Large intestine (tissue), 3 donors: ENCODE measurements around the gene MMAB. TPM values are rescaled to one million over a fixed set of nuclear protein-coding genes. Genes with fewer than 3 reads are reported as not detected.

Experiments used
- DNase-seq, 2 donors: peaks; one replicate each; pipeline versions ENCODE4 v3.0.0 to v3.0.0-alpha.2; 2013
- H3K27ac ChIP-seq: one replicate; pipeline ENCODE4 v1.5.1; 2013; ENCODE audit warnings: low read length
- H3K27me3 ChIP-seq: 2 replicates; pipeline ENCODE4 v1.6.1; 2013; ENCODE audit warnings: low read length; ENCODE audit not compliant: control insufficient read depth, insufficient read depth
- H3K36me3 ChIP-seq: 2 replicates; pipeline ENCODE4 v1.6.1; 2013; ENCODE audit warnings: low read length; ENCODE audit not compliant: control insufficient read depth, insufficient read depth
- H3K4me1 ChIP-seq: one replicate; pipeline ENCODE4 v1.6.1; 2013; ENCODE audit warnings: low read length; ENCODE audit not compliant: control insufficient read depth, insufficient read depth
- H3K4me3 ChIP-seq: one replicate; pipeline ENCODE4 v1.5.1; 2013; ENCODE audit warnings: low read length
- H3K9me3 ChIP-seq: one replicate; pipeline ENCODE4 v1.6.1; 2013; ENCODE audit warnings: mild to moderate bottlenecking, low read depth, low read length, moderate library complexity; ENCODE audit not compliant: control insufficient read depth
- WGBS: methylation state at CpG from one replicate; pipeline ENCODE4 v1.1.5; 2013; ENCODE audit warnings: low lambda C conversion rate; ENCODE audit not compliant: insufficient coverage; 5-methylcytosine and 5-hydroxymethylcytosine counted together
- polyA plus RNA-seq: library from polyadenylated mRNA; unstranded; fragments of 120-200 nt; gene quantifications from one replicate; pipeline ENCODE4 v1.2.1, GENCODE V29; 2013

Gene MMAB
- polyA plus RNA-seq, 1 donor: 30.3 TPM

DNA sequence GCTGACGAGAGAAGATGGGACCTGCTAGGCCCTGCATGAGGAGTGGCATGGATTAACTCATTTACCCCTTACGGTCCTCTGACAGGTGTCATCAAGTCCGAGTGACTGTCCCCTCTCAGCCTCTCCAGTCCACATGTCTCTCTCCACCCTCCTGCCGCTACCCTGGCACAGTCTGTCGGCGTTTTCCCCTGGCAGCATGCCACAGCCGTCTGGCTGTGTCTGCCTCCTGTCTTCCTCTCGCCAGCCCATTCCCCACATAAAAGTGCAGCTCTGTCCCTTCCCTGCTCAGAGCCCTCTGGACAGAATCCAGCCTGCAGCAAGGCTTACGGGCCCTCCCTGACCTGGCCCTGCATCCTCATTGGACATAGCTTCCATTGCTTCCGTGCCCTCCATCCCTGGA, 50.2 kb downstream of the MMAB start:
- H3K4me1 ChIP-seq: no peaks in the 10 kb centered on the region
- no peak for DNase-seq
- WGBS: 80% methylated on average over 1 of the region's 10 CpGs
- no peaks in the 10 kb centered on the region for H3K9me3 ChIP-seq
- H3K4me3 ChIP-seq: no peak overlapping the region
- no peak overlapping the region for H3K27ac ChIP-seq
- peaks cover 90% of the 10 kb centered on the region for H3K36me3 ChIP-seq
- no peaks in the 10 kb centered on the region for H3K27me3 ChIP-seq

- 40% methylated on average over 1 of the region's 10 CpGs for WGBS
- peaks cover 90% of the 10 kb centered on the region for H3K36me3 ChIP-seq
- no peaks in the 10 kb centered on the region for H3K9me3 ChIP-seq
- DNase-seq: no peak
- no peak overlapping the region for H3K4me3 ChIP-seq
- no peak overlapping the region for H3K27ac ChIP-seq
- no peaks in the 10 kb centered on the region for H3K27me3 ChIP-seq
- no peaks in the 10 kb centered on the region for H3K4me1 ChIP-seq
Measured at GRCh38 chr12:109521831-109522230, 51.5 kb downstream of the MMAB start.

GRCh38 chr12:109519787-109520186, 53.5 kb downstream of the MMAB start:
- H3K36me3 ChIP-seq: peaks cover 87% of the 10 kb centered on the region
- H3K27ac ChIP-seq: no peak overlapping the region
- no peaks in the 10 kb centered on the region for H3K9me3 ChIP-seq
- H3K4me1 ChIP-seq: no peaks in the 10 kb centered on the region
- no CpG with 5 or more reads among the region's 6 CpGs for WGBS
- H3K27me3 ChIP-seq: no peaks in the 10 kb centered on the region
- H3K4me3 ChIP-seq: no peak overlapping the region
- DNase-seq: no peak

DNA sequence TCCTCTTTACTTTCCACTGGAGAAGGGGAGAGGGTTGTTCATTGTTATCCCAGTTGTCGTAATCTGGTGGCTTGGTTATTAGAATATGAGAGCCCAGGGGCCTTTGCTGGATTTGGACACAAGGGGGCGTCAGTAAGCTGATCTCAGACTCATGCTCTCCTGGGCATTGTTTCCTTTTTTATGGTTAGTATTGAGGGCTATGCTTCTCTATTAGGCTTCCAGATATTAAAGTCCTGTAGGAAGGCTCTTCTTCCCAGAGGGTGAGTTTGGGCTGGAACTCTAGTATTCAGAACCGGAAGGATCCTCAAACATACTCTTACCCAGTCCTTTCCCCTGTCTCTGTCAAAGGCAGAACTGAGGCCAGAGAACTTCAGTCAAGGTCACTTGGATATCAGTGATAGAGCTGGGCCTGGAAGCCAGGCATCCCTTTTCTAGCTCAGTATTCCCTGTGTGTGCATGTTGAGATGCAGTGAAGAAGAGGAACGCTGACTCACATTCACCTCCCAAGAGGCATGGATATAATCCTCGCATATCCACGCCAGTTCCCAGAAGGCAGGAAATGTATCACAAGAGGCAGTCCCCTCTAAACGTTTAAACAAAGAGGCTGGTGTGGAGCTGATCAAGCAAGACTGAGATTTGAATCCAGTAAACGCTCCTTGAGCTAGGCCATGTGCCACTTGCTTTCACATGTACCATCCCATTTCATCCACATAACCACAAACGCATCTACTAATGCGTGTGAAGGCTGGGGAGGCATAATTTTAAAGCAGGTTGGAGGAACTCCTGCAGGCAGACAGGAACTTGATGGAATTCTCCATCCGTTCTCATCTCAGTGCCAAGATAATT, 54.3 kb downstream of the MMAB start:
- Histone ChIP-seq H3K27me3 (no peaks in the 10 kb centered on the region), H3K9me3 (no peaks in the 10 kb centered on the region), H3K4me3 (no peak overlapping the region), H3K4me1 (no peaks in the 10 kb centered on the region), H3K27ac (no peak overlapping the region), H3K36me3 (peaks cover 86% of the 10 kb centered on the region)
- peak in 1 of 2 donors; percentile 37 for DNase-seq
- WGBS: no CpG with 5 or more reads among the region's 11 CpGs

- Histone ChIP-seq H3K9me3 (no peaks in the 10 kb centered on the region), H3K27ac (no peak overlapping the region), H3K4me3 (no peak overlapping the region), H3K4me1 (no peaks in the 10 kb centered on the region), H3K27me3 (no peaks in the 10 kb centered on the region), H3K36me3 (peaks cover 82% of the 10 kb centered on the region)
- no CpG with 5 or more reads among the region's 6 CpGs for WGBS
- peak; percentile 44 to 71 for DNase-seq
Measured at GRCh38 chr12:109517619-109518018, 55.7 kb downstream of the MMAB start.

GRCh38 chr12:109513977-109514376, 59.3 kb downstream of the MMAB start:
- Histone ChIP-seq H3K27me3 (no peaks in the 10 kb centered on the region), H3K9me3 (no peaks in the 10 kb centered on the region), H3K36me3 (peaks cover 82% of the 10 kb centered on the region), H3K27ac (no peak overlapping the region), H3K4me3 (no peak overlapping the region), H3K4me1 (no peaks in the 10 kb centered on the region)
- WGBS: 100% methylated on average over 1 of the region's 4 CpGs
- no peak for DNase-seq

GRCh38 chr12:109513051-109513450, 60.3 kb downstream of the MMAB start:
- no peak overlapping the region for H3K4me3 ChIP-seq
- no peak for DNase-seq
- no peak overlapping the region for H3K27ac ChIP-seq
- 100% methylated on average over 1 of the region's 8 CpGs for WGBS
- no peaks in the 10 kb centered on the region for H3K4me1 ChIP-seq
- H3K27me3 ChIP-seq: no peaks in the 10 kb centered on the region
- H3K36me3 ChIP-seq: peaks cover 84% of the 10 kb centered on the region
- no peaks in the 10 kb centered on the region for H3K9me3 ChIP-seq

DNA sequence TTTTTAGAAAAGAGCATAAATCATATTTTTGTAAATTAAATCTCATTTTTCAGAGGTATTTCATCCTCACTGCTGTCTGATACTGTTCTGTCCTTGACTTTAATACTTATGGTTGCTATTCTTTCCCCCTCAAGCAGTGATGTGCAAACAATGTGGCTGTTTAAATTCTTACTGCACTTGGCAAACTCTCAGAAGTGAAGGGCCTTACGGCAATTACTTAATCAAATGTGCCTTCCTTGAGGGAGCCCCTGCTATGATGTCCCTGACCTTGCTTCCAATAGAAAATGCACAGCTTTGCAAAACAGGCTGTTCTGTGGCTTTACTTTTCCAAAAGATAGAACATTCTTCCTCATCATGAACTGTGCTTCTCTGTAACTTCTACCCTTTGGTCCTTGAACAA, 60.7 kb downstream of the MMAB start:
- H3K4me3 ChIP-seq: no peak overlapping the region
- no CpG with 5 or more reads among the region's 1 CpG for WGBS
- H3K9me3 ChIP-seq: no peaks in the 10 kb centered on the region
- H3K36me3 ChIP-seq: peaks cover 84% of the 10 kb centered on the region
- no peaks in the 10 kb centered on the region for H3K4me1 ChIP-seq
- no peak overlapping the region for H3K27ac ChIP-seq
- DNase-seq: no peak
- no peaks in the 10 kb centered on the region for H3K27me3 ChIP-seq

- no peak overlapping the region for H3K27ac ChIP-seq
- H3K4me1 ChIP-seq: no peaks in the 10 kb centered on the region
- no peaks in the 10 kb centered on the region for H3K9me3 ChIP-seq
- peaks cover 89% of the 10 kb centered on the region for H3K36me3 ChIP-seq
- WGBS: 60% methylated on average over 1 of the region's 15 CpGs
- H3K27me3 ChIP-seq: no peaks in the 10 kb centered on the region
- H3K4me3 ChIP-seq: no peak overlapping the region
- no peak for DNase-seq
Measured at GRCh38 chr12:109510196-109510595, 63.1 kb downstream of the MMAB start.

GRCh38 chr12:109504068-109504467, 69.2 kb downstream of the MMAB start:
- WGBS: no CpG with 5 or more reads among the region's 1 CpG
- no peak for DNase-seq
- no peak overlapping the region for H3K27ac ChIP-seq
- H3K4me1 ChIP-seq: no peaks in the 10 kb centered on the region
- no peaks in the 10 kb centered on the region for H3K9me3 ChIP-seq
- H3K27me3 ChIP-seq: no peaks in the 10 kb centered on the region
- peaks cover 89% of the 10 kb centered on the region for H3K36me3 ChIP-seq
- no peak overlapping the region for H3K4me3 ChIP-seq
